Astrocyte (in vitro differentiated cells and primary cell): ENCODE measurements around the gene ZNF543. TPM values are rescaled to one million over a fixed set of nuclear protein-coding genes. Genes with fewer than 3 reads are reported as not detected.

Experiments
- DNase-seq: peaks from one replicate; pipeline ENCODE4 v3.0.0-alpha.2; 2010; ENCODE audit warnings: low read depth
- FAIRE-seq: peaks from 2 replicates; lab custom pipeline; 2011; peaks lifted over from hg19 to GRCh38; lab: Jason Lieb, UNC
- H2AFZ ChIP-seq: 2 replicates; pipeline ENCODE4 v1.6.0; 2012; ENCODE audit warnings: low read depth, low read length, inconsistent platforms
- H3K27ac ChIP-seq: 2 replicates; pipeline ENCODE4 v1.5.1; 2011; ENCODE audit warnings: low read depth, low read length, inconsistent platforms
- H3K27me3 ChIP-seq: 2 replicates; pipeline ENCODE4 v1.6.0; 2011; ENCODE audit warnings: low read length, inconsistent platforms; ENCODE audit not compliant: insufficient read depth
- H3K36me3 ChIP-seq: 2 replicates; pipeline ENCODE4 v1.5.1; 2011; ENCODE audit warnings: low read length, inconsistent platforms; ENCODE audit not compliant: insufficient read depth
- H3K4me1 ChIP-seq: 2 replicates; pipeline ENCODE4 v1.5.1; 2011; ENCODE audit warnings: low read length, inconsistent platforms; ENCODE audit not compliant: insufficient read depth
- H3K4me2 ChIP-seq: 2 replicates; pipeline ENCODE4 v1.6.0; 2012; ENCODE audit warnings: low read length, inconsistent platforms
- H3K4me3 ChIP-seq: 2 replicates; pipeline ENCODE4 v1.5.1; 2011; ENCODE audit warnings: low read depth, mild to moderate bottlenecking, low read length, inconsistent platforms; ENCODE audit not compliant: insufficient read depth
- H3K79me2 ChIP-seq: 2 replicates; pipeline ENCODE4 v1.6.0; 2012; ENCODE audit warnings: mild to moderate bottlenecking, low read length, inconsistent platforms; ENCODE audit not compliant: insufficient read depth
- H3K9ac ChIP-seq: 2 replicates; pipeline ENCODE4 v1.6.0; 2012; ENCODE audit warnings: mild to moderate bottlenecking, low read length, inconsistent platforms
- H3K9me3 ChIP-seq: 2 replicates; pipeline ENCODE4 v1.5.1; 2012; ENCODE audit warnings: low read depth, mild to moderate bottlenecking, low read length, inconsistent platforms; ENCODE audit not compliant: insufficient read depth
- H4K20me1 ChIP-seq: 2 replicates; pipeline ENCODE4 v1.6.0; 2012; ENCODE audit warnings: low read length, inconsistent platforms; ENCODE audit not compliant: insufficient read depth
- H3K27ac Mint-ChIP-seq: one replicate; pipeline ENCODE4 v1.8.0; 2021; ENCODE audit warnings: mild to moderate bottlenecking, mixed read lengths; ENCODE audit not compliant: unreplicated experiment
- H3K27me3 Mint-ChIP-seq: one replicate; pipeline ENCODE4 v1.8.0; 2021; ENCODE audit warnings: low read depth, mixed read lengths; ENCODE audit not compliant: unreplicated experiment
- H3K36me3 Mint-ChIP-seq: one replicate; pipeline ENCODE4 v1.8.0; 2021; ENCODE audit warnings: low read depth, mixed read lengths; ENCODE audit not compliant: unreplicated experiment
- H3K4me1 Mint-ChIP-seq: one replicate; pipeline ENCODE4 v1.8.0; 2021; ENCODE audit warnings: low read depth, mixed read lengths; ENCODE audit not compliant: unreplicated experiment
- H3K4me3 Mint-ChIP-seq: one replicate; pipeline ENCODE4 v1.8.0; 2021; ENCODE audit warnings: mild to moderate bottlenecking, moderate library complexity, mixed read lengths; ENCODE audit not compliant: unreplicated experiment
- H3K9me3 Mint-ChIP-seq: one replicate; pipeline ENCODE4 v1.8.0; 2021; ENCODE audit warnings: mild to moderate bottlenecking, mixed read lengths; ENCODE audit not compliant: unreplicated experiment
- EZH2 ChIP-seq: IDR thresholded peaks from 2 replicates; pipeline ENCODE4 v1.6.1; 2012; ENCODE audit warnings: mild to moderate bottlenecking, low read length, inconsistent platforms; ENCODE audit not compliant: insufficient read depth
- total RNA-seq: library from RNA; stranded (reverse); gene quantifications from 2 replicates; pipeline ENCODE4 v1.2.1, GENCODE V29; 2021
- TF ChIP-seq, protein P1 (sequence below): IDR thresholded peaks from 2 replicates; pipeline ENCODE4 v1.5.1; 2011; ENCODE audit warnings: low read depth, mild to moderate bottlenecking, inconsistent platforms, low read length, moderate library complexity; ENCODE audit not compliant: insufficient read depth

ZNF543 gene
- total RNA-seq, 1 donor from 2014 or later, result 9.5 TPM

DNA sequence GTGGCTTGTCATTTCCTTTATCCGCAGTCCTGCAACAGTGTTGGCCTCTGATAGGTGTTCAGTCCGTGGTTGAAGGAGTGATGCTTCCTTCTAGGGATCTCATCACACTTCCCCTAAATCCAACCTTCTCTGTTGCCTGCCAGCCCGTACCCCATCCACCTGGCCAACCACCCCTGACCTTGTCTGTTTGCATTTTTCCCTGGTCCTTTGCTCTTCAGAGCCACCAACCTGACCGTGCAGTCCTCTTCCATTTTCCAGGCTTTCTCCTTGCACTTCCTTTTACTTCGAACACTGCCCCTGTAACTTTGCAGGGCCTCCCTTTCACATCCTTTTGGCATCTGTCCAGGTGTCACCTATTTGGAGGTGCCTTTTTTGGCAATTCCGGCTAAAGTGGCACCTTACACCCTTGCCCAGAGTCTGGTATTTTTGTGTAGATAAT lies 39.3 kb upstream of the ZNF543 start:
- no peak for DNase-seq
- no peak overlapping the region for H3K27ac Mint-ChIP-seq
- H3K9ac ChIP-seq, result peak overlapping the region; percentile 98
- peaks cover 22% of the 10 kb centered on the region for H3K4me1 ChIP-seq
- peaks cover 58% of the 10 kb centered on the region for H3K79me2 ChIP-seq
- H3K9me3 Mint-ChIP-seq, result peaks cover 4% of the 10 kb centered on the region
- H3K9me3 ChIP-seq, result no peaks in the 10 kb centered on the region
- peak overlapping the region; percentile 90 for H3K4me2 ChIP-seq
- H3K27ac ChIP-seq, result peak overlapping the region; percentile 99
- H3K36me3 Mint-ChIP-seq, result peaks cover 18% of the 10 kb centered on the region
- peaks cover 48% of the 10 kb centered on the region for H4K20me1 ChIP-seq
- H3K4me3 Mint-ChIP-seq, result no peak overlapping the region
- H2AFZ ChIP-seq, result no peak overlapping the region
- no peaks in the 10 kb centered on the region for H3K27me3 Mint-ChIP-seq
- H3K4me1 Mint-ChIP-seq, result peaks cover 40% of the 10 kb centered on the region
- peak overlapping the region; percentile 79 for H3K4me3 ChIP-seq
- H3K36me3 ChIP-seq, result peaks cover 19% of the 10 kb centered on the region
- no peak for TF ChIP-seq EZH2
- TF ChIP-seq, protein P1, sequence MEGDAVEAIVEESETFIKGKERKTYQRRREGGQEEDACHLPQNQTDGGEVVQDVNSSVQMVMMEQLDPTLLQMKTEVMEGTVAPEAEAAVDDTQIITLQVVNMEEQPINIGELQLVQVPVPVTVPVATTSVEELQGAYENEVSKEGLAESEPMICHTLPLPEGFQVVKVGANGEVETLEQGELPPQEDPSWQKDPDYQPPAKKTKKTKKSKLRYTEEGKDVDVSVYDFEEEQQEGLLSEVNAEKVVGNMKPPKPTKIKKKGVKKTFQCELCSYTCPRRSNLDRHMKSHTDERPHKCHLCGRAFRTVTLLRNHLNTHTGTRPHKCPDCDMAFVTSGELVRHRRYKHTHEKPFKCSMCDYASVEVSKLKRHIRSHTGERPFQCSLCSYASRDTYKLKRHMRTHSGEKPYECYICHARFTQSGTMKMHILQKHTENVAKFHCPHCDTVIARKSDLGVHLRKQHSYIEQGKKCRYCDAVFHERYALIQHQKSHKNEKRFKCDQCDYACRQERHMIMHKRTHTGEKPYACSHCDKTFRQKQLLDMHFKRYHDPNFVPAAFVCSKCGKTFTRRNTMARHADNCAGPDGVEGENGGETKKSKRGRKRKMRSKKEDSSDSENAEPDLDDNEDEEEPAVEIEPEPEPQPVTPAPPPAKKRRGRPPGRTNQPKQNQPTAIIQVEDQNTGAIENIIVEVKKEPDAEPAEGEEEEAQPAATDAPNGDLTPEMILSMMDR, result no peak
- H3K27me3 ChIP-seq, result no peaks in the 10 kb centered on the region
- no peak for FAIRE-seq

DNA sequence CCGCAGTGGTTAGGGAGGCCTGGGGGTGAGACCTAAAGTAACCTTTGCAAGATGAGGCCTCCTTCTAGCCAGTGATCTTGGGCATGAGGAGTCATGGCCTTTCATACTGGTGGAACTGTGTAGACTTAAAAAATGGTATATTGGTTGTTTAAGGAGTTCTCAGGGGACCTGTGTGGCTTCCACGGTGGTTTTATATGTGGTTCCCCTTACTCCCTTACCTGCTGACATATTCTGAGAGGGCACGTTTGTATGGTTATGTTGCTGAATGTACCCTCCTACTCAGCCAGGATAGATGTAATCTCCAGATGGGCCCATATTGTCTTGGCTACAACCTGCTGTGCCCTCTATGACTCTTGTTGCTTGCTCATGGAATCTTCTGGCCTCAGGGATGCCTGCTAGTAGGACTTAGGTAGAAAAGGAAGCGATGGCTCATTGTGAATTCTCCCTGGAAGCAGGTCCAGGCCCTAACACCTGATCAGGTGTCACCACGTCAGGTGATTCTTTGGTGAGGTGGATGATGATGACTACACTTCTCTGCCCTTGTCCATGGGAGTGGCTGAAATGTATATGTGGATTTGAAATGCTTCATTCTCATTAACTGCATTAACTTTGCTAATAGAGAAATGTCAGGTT lies 38.1 kb upstream of the ZNF543 start:
- Mint-ChIP-seq H3K36me3 (peaks cover 18% of the 10 kb centered on the region), H3K4me3 (no peak overlapping the region), H3K27me3 (no peaks in the 10 kb centered on the region), H3K27ac (peak overlapping the region; percentile 72), H3K9me3 (peaks cover 4% of the 10 kb centered on the region), H3K4me1 (peaks cover 40% of the 10 kb centered on the region)
- no peaks in the 10 kb centered on the region for H3K27me3 ChIP-seq
- H3K4me2 ChIP-seq, result peak overlapping the region; percentile 90
- H2AFZ ChIP-seq, result no peak overlapping the region
- no peak overlapping the region for H3K9ac ChIP-seq
- H3K9me3 ChIP-seq, result no peaks in the 10 kb centered on the region
- H4K20me1 ChIP-seq, result peaks cover 57% of the 10 kb centered on the region
- H3K4me3 ChIP-seq, result peak overlapping the region; percentile 44
- H3K36me3 ChIP-seq, result peaks cover 28% of the 10 kb centered on the region
- H3K4me1 ChIP-seq, result peaks cover 22% of the 10 kb centered on the region
- H3K27ac ChIP-seq, result no peak overlapping the region
- DNase-seq (no peak), FAIRE-seq (no peak)
- TF ChIP-seq, protein P1, result no peak
- no peak for TF ChIP-seq EZH2
- H3K79me2 ChIP-seq, result peaks cover 69% of the 10 kb centered on the region

DNA sequence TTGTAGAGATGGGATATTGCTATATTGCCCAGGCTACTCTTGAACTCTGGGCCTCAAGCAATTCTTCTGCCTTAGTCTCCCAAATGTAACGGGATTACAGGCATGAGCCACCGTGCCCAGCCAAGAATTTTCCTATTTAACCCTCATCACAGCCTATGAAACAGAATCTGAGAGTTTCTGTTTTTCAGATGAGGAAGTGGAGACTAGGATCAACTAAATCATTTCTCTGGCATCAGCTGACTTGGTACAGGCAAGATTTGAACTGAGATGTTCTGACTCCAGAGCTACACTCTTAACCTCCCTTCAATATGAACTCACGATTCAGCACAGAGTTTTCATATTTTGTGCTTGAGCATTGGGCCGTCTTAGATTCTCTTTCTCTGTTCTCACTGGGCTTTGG lies 31.9 kb upstream of the ZNF543 start:
- no peak overlapping the region for H3K27ac Mint-ChIP-seq
- no peak overlapping the region for H3K4me3 Mint-ChIP-seq
- Histone ChIP-seq H3K9ac (no peak overlapping the region), H3K4me3 (no peak overlapping the region), H3K36me3 (peaks cover 74% of the 10 kb centered on the region), H3K79me2 (peaks cover 97% of the 10 kb centered on the region), H3K4me2 (no peak overlapping the region), H3K9me3 (peaks cover 21% of the 10 kb centered on the region), H2AFZ (no peak overlapping the region), H3K27ac (no peak overlapping the region), H3K27me3 (no peaks in the 10 kb centered on the region), H4K20me1 (peaks cover 61% of the 10 kb centered on the region), H3K4me1 (no peaks in the 10 kb centered on the region)
- DNase-seq (no peak), FAIRE-seq (no peak)
- H3K36me3 Mint-ChIP-seq, result peaks cover 48% of the 10 kb centered on the region
- peaks cover 12% of the 10 kb centered on the region for H3K4me1 Mint-ChIP-seq
- TF ChIP-seq, protein P1, result no peak
- no peak for TF ChIP-seq EZH2
- H3K9me3 Mint-ChIP-seq, result peaks cover 10% of the 10 kb centered on the region
- H3K27me3 Mint-ChIP-seq, result no peaks in the 10 kb centered on the region
